SKM-1 (cell line): ENCODE results near the gene ZNF45.
"Not testable (repeated sequence)": the region's sequence is repeated elsewhere in the genome, so short reads cannot be mapped to it uniquely, and the experiment has no call there.

Experiments used
- DNase-seq: peaks from one replicate; lab custom pipeline; 2025; ENCODE audit not compliant: unreplicated experiment; lab: John Stamatoyannopoulos, UW

ZNF45 gene

DNA sequence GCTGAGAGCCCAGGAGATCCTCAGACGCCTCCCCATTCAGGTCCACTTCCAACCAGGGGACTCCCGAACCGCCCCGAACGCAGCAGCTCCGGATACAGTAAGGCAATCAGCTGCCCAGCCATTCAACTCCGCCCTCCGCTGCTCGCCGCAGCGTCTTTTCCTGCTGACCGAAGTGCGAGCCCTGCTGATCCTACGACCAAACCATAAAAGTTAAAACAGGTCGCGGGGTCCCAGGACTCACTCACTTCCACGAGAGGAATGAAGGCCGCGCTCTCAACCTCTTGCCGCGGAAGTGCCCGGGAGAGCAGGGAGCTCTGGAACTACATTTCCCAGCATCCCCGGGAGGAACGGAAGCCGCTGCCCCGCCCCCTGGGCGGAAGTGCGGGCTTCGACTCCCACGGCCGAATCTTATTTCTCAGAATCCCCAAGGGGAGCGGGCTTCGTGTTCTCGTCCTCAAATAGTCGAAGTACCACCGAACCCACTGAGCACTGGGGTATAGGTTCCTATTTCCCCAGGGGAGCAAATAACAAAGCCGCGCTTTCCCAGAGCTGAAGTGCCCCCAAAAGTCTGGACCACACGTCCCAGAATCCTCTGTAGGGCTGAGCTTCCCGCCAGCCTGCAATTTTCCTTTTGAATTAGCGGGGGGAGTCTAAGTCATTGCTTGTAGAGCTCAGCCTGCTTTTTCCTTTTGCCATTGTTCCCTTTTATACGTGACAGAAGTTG, at the start of gene ZNF45:
Gene ZNF45 (minus strand): TSS at position 298 of the 724 bp plus-strand sequence. CDS start 13,097 bp downstream, outside the sequence.
- DNase-seq: peak; percentile 14

DNA sequence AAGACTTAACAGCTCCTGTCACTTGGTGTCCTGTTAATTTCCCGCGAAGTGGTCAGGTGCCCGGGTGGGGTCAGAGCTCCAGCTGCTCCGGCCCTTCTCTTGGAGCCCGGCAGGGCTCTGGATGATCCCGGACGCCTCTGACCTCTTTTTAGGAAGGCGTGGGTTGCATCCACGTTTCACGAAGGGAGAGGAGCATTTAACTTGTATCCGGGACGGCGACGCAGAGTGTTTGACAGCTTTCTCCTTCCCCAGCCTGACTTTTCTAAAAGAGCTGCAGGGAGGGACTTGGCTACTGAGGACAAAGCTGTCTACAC, 49.6 kb upstream of the ZNF45 start:
- DNase-seq: no peak

DNA sequence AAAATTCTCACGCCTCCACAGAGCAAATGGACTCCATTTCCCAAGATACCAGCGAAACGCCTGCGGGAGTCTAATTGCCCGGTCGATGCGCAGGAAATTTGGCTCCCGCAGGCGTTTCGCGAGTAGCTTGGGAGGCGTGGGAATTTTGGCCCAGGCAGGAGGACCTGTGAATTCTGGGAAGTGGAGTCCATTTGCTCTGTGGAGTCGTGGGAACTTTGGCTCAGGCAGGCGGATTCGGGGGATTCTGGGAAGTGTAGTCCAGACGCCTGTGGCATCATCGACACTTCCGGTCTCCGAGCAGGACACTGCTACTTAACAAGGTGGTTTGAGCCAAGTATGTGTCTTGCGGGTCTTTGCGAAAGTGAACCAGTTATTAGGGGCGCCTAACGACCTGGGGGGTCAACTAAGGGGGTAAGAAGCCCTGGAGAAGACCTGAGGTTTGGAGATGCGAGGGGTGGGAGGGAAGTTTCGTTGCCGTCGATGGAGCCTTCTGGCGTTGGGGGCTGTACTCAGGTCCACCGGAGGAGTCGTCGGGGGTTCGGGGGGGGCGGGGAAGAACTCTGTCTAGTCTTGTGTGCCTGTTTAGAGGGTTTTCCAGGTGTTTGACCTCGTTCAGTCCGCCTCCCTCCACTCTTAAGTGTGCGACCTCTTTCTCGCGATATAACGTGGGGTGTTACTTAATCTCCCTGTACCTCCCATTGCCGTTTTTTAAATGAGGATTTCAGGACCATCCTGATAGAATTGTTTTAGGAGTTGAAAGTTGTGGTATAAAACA, 49.0 kb upstream of the ZNF45 start, which contains the start of gene ZNF155:
Gene ZNF155 (plus strand): TSS at position 277 of the 775 bp plus-strand sequence. CDS start 4,356 bp downstream, outside the sequence.
- DNase-seq: peak; percentile 27

- no peak for DNase-seq
Observed at GRCh38 chr19:43983544-43983911, 48.4 kb upstream of the ZNF45 start.

GRCh38 chr19:43976732-43977131, 41.6 kb upstream of the ZNF45 start:
- no peak for DNase-seq

DNA sequence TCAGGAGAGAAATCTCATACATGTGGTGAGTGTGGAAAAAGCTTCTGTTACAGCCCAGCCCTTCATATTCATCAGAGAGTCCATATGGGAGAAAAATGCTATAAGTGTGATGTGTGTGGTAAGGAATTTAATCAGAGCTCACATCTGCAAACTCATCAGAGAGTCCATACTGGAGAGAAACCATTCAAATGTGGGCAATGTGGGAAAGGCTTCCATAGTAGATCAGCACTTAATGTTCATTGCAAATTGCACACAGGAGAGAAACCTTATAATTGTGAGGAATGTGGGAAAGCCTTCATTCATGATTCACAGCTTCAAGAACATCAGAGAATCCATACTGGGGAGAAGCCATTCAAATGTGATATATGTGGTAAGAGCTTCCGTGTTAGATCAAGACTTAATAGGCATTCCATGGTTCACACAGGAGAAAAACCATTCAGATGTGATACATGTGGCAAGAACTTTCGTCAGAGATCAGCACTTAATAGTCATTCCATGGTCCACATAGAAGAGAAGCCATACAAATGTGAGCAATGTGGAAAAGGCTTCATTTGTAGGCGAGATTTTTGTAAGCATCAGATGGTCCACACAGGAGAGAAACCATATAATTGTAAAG, 31.1 kb upstream of the ZNF45 start:
- DNase-seq: no peak

GRCh38 chr19:43960411-43960810, 25.3 kb upstream of the ZNF45 start:
- DNase-seq: no peak

DNA sequence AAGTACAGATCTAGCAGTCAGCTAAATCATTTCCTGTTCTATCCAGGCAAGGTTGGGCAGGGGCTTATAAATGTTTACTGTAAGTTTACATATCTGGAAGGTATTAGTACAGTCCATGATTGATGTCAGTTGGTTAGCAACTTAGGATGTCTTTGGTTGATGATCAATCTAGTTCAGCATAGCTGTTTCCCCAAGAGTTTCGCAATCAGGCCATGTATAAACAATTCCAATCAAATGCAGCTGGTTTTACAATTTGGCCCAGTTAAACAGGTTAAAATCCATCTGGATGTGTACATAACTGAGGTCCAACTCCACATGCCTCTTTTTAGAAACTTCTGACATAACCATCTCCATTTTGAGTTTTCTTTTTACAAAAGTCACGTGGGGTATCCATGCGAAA, 22.8 kb upstream of the ZNF45 start:
- DNase-seq: no peak

- DNase-seq: no peak
Observed at GRCh38 chr19:43956827-43957226, 21.7 kb upstream of the ZNF45 start.

DNA sequence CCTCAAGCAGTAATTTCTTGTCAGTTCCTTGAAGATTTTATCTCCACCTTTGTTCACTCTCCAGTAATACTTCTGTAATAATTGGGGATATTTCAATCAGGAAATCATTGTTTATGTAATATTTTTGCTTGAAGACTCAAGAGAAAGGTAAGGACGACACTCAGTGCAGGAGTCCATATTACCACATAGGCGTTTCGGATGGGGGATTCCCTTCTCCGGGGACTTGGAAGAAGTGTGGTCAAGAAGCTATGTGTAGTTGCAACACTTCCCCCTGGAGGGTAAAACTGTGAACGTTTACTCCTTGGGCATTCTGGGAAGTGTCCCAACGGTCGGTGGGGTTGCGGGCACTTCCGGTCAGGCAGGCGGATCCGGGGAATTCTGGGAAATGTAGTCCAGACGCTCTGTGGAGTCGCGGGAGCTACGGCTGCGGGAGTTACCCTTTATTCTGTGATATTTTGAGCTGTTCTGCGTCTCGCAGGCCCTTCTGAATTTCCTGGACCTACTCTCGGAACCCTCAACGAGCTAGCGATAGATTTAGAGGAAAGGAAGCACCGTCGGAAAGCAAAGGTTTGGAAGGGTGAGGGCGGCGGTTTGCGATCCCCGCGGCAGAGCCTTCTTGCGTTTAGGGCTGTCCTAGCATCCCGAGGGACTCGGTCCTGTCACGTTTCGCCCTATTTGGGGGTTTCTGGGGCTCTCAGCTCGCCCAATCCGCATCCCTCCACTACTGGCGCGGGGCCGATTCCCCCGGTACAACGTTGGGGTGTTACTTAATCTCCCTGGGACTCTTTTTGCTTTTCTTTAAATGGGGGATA, 16.0 kb upstream of the ZNF45 start, which contains the start of gene ZNF221:
Gene ZNF221 (plus strand): TSS at position 395 of the 812 bp plus-strand sequence. CDS start 11,499 bp downstream, outside the sequence.
- DNase-seq: peak; percentile 36

GRCh38 chr19:43949803-43950202, 14.7 kb upstream of the ZNF45 start:
- not testable (repeated sequence) for DNase-seq

DNA sequence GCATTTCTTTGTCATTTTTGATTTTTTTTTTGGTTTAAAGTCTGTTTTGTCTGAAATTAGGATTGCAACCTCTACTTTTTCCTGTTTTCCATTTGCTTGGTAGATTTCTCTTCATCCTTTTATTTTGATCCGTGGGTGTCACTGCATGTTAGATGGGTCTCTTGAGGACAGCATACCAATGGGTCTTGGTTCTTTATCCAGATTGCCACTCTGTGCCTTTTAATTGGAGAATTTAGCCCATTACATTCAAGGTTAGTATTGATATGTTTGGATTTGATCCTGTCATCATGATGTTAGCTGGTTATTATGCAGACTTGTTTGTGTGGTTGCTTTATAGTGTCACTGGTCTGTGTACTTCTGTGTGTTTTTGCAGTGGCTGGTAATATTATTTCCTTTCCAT, 12.3 kb upstream of the ZNF45 start:
- DNase-seq: not testable (repeated sequence)

- DNase-seq: no peak
Observed at GRCh38 chr19:43941209-43941608, 6.1 kb upstream of the ZNF45 start.

GRCh38 chr19:43940719-43941118, 5.6 kb upstream of the ZNF45 start:
- no peak for DNase-seq

GRCh38 chr19:43939557-43940260, 4.6 kb upstream of the ZNF45 start:
- DNase-seq: no peak

GRCh38 chr19:43936188-43936587, 1.1 kb upstream of the ZNF45 start:
- no peak for DNase-seq

GRCh38 chr19:43934055-43934984, 762 bp downstream of the ZNF45 start:
- no peak for DNase-seq

- no peak for DNase-seq
Observed at GRCh38 chr19:43928820-43929219, 6.3 kb downstream of the ZNF45 start.

GRCh38 chr19:43923875-43924274, 11.2 kb downstream of the ZNF45 start:
- DNase-seq: no peak
